Esophagus squamous epithelium (tissue), 4 donors: ENCODE results near the gene COPS7B.

ENCODE experiments used
- POLR2A ChIP-seq, 4 donors: fragments of 450-650 bp; IDR thresholded peaks; one replicate each; pipeline ENCODE4 v1.6.1; 2017; ENCODE audit warnings: antibody characterized with exemption in 4 of 4, mild to moderate bottlenecking in 4 of 4, moderate library complexity in 3 of 4
- TF ChIP-seq, protein P1 (sequence below), 6 experiments: fragments of 450-650 bp in 4 of 6; fragments of 200-600 bp in 2 of 6; sonication (generic) in 2 of 6; IDR thresholded peaks; one replicate each; pipeline ENCODE4 v1.5.1; 2016 to 2019; ENCODE audit warnings: antibody characterized with exemption in 6 of 6, mild to moderate bottlenecking in 4 of 6, moderate library complexity in 4 of 6

DNA sequence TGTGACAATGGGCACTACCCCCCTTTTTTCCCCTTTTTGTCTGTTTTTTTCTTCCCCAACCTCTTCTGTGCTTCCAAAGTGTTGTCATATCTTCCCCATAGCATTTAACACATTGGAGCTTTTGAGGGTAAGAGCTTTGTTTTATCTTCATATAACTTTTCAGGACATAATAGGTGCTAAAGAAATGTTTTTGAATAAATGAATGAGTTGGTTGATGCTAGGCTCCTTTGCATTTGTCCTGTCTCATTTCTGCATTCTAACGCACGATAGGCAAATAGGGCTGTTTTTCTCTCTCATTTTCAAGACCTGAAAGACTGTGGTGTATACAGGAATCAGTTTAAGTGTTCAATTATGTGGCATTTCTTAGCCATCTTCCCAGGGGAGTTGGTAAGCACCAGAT lies 832 bp upstream of the COPS7B start:
- TF ChIP-seq, protein P1, sequence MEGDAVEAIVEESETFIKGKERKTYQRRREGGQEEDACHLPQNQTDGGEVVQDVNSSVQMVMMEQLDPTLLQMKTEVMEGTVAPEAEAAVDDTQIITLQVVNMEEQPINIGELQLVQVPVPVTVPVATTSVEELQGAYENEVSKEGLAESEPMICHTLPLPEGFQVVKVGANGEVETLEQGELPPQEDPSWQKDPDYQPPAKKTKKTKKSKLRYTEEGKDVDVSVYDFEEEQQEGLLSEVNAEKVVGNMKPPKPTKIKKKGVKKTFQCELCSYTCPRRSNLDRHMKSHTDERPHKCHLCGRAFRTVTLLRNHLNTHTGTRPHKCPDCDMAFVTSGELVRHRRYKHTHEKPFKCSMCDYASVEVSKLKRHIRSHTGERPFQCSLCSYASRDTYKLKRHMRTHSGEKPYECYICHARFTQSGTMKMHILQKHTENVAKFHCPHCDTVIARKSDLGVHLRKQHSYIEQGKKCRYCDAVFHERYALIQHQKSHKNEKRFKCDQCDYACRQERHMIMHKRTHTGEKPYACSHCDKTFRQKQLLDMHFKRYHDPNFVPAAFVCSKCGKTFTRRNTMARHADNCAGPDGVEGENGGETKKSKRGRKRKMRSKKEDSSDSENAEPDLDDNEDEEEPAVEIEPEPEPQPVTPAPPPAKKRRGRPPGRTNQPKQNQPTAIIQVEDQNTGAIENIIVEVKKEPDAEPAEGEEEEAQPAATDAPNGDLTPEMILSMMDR (IDR thresholded peaks at IDR 0.05): no peak
- TF ChIP-seq POLR2A (IDR thresholded peaks at IDR 0.05): no peak
